ENCODE data around the gene C2CD3. TPM values are rescaled to one million over a fixed set of nuclear protein-coding genes. Genes with fewer than 3 reads are reported as not detected.

Gene C2CD3
- total and polyA plus RNA-seq, 2 experiments from 2014 or later, result 7.3 to 9.2 TPM

- DNase-seq, result no peak
- Histone ChIP-seq H3K27ac (peak overlapping the region; percentile 88), H3K36me3 (ENCODE audit: low read depth) (peaks cover 17% of the 10 kb centered on the region), H2AFZ (peak overlapping the region; percentile 96), H3K4me3 (peak overlapping the region; percentile 95), H3K4me2 (ENCODE audit: unreplicated experiment) (peak overlapping the region; percentile 94), H3K27me3 (replicated peaks; ENCODE audit: insufficient read depth) (no peaks in the 10 kb centered on the region), H3K9ac (peak overlapping the region; percentile 94), H3F3A (ENCODE audit: insufficient read depth) (peaks cover 10% of the 10 kb centered on the region; the same call in 1 of the 2 replicates), H4K20me1 (ENCODE audit: insufficient read depth) (no peaks in the 10 kb centered on the region), H3K4me1 (ENCODE audit: insufficient read depth) (peaks cover 37% of the 10 kb centered on the region), H3K9me3 (ENCODE audit: low read depth) (no peaks in the 10 kb centered on the region), H3K9me2 (ENCODE audit: insufficient read depth) (no peaks in the 10 kb centered on the region), H3K79me2 (ENCODE audit: insufficient read depth) (peaks cover 86% of the 10 kb centered on the region)
- WGBS, 2 experiments (ENCODE audit: low coverage in 1 of 2, low lambda C conversion rate in 2 of 2, missing lambda C conversion rate in 2 of 2), result 0 to 1% methylated on average over 5 of the region's 5 CpGs
- in situ Hi-C loops (cut with MboI), result no loop called here
- TF ChIP-seq EZH2phosphoT487 (IDR thresholded peaks at IDR 0.05; ENCODE audit: insufficient read depth, low read depth) (no peak), EZH2 (IDR thresholded peaks at IDR 0.05; ENCODE audit: insufficient read depth, poor library complexity, severe bottlenecking) (no peak)
Observed at GRCh38 chr11:74171630-74171968, 797 bp upstream of the C2CD3 start.

- Histone ChIP-seq H3K36me3 (ENCODE audit: low read depth) (peaks cover 21% of the 10 kb centered on the region), H3K79me2 (ENCODE audit: insufficient read depth) (peaks cover 69% of the 10 kb centered on the region), H3F3A (ENCODE audit: insufficient read depth) (peaks cover 10% of the 10 kb centered on the region; the same call in 1 of the 2 replicates), H2AFZ (peak overlapping the region; percentile 95), H3K4me2 (ENCODE audit: unreplicated experiment) (peak overlapping the region; percentile 68), H3K27me3 (replicated peaks; ENCODE audit: insufficient read depth) (no peaks in the 10 kb centered on the region), H4K20me1 (ENCODE audit: insufficient read depth) (no peaks in the 10 kb centered on the region), H3K4me3 (peak overlapping the region; percentile 95), H3K4me1 (ENCODE audit: insufficient read depth) (peaks cover 37% of the 10 kb centered on the region), H3K27ac (peak overlapping the region; percentile 88), H3K9me2 (ENCODE audit: insufficient read depth) (no peaks in the 10 kb centered on the region), H3K9me3 (ENCODE audit: low read depth) (no peaks in the 10 kb centered on the region), H3K9ac (peak overlapping the region; percentile 81)
- 7 to 8% methylated on average over 9 of the region's 9 CpGs for WGBS, 2 experiments (ENCODE audit: low coverage in 1 of 2, low lambda C conversion rate in 2 of 2, missing lambda C conversion rate in 2 of 2)
- peak; percentile 12 for DNase-seq
- in situ Hi-C loops (cut with MboI), result no loop called here
- TF ChIP-seq EZH2phosphoT487 (IDR thresholded peaks at IDR 0.05; ENCODE audit: insufficient read depth, low read depth) (no peak), EZH2 (IDR thresholded peaks at IDR 0.05; ENCODE audit: insufficient read depth, poor library complexity, severe bottlenecking) (no peak)
Observed at GRCh38 chr11:74169738-74170458, 904 bp downstream of the C2CD3 start.

GRCh38 chr11:74168838-74169237 lies 2.0 kb downstream of the C2CD3 start:
- H3K9ac ChIP-seq, result peak overlapping the region; percentile 81
- H3K4me1 ChIP-seq (ENCODE audit: insufficient read depth), result peaks cover 29% of the 10 kb centered on the region
- no peak overlapping the region for H2AFZ ChIP-seq
- H3K27me3 ChIP-seq (replicated peaks; ENCODE audit: insufficient read depth), result no peaks in the 10 kb centered on the region
- no peaks in the 10 kb centered on the region for H3K9me3 ChIP-seq (ENCODE audit: low read depth)
- peaks cover 10% of the 10 kb centered on the region; the same call in 1 of the 2 replicates for H3F3A ChIP-seq (ENCODE audit: insufficient read depth)
- no peak overlapping the region for H3K27ac ChIP-seq
- peak overlapping the region; percentile 95 for H3K4me3 ChIP-seq
- WGBS, 2 experiments (ENCODE audit: low coverage in 1 of 2, low lambda C conversion rate in 2 of 2, missing lambda C conversion rate in 2 of 2), result 37 to 39% methylated on average over 3 of the region's 3 CpGs
- TF ChIP-seq EZH2phosphoT487 (IDR thresholded peaks at IDR 0.05; ENCODE audit: insufficient read depth, low read depth), result no peak
- no peak for TF ChIP-seq EZH2 (IDR thresholded peaks at IDR 0.05; ENCODE audit: insufficient read depth, poor library complexity, severe bottlenecking)
- peaks cover 58% of the 10 kb centered on the region for H3K79me2 ChIP-seq (ENCODE audit: insufficient read depth)
- no peak for DNase-seq
- peak overlapping the region; percentile 68 for H3K4me2 ChIP-seq (ENCODE audit: unreplicated experiment)
- no peaks in the 10 kb centered on the region for H3K9me2 ChIP-seq (ENCODE audit: insufficient read depth)
- H4K20me1 ChIP-seq (ENCODE audit: insufficient read depth), result no peaks in the 10 kb centered on the region
- peaks cover 21% of the 10 kb centered on the region for H3K36me3 ChIP-seq (ENCODE audit: low read depth)
- in situ Hi-C loops (cut with MboI), result no loop called here

- in situ Hi-C loops (cut with MboI), result no loop called here
- Histone ChIP-seq H3K9me2 (ENCODE audit: insufficient read depth) (no peaks in the 10 kb centered on the region), H3K4me3 (no peak overlapping the region), H3K36me3 (ENCODE audit: low read depth) (peaks cover 15% of the 10 kb centered on the region), H3K27ac (no peak overlapping the region), H3K4me2 (ENCODE audit: unreplicated experiment) (no peak overlapping the region), H2AFZ (no peak overlapping the region), H3K9me3 (ENCODE audit: low read depth) (no peaks in the 10 kb centered on the region), H3K4me1 (ENCODE audit: insufficient read depth) (no peaks in the 10 kb centered on the region), H4K20me1 (ENCODE audit: insufficient read depth) (no peaks in the 10 kb centered on the region), H3K27me3 (replicated peaks; ENCODE audit: insufficient read depth) (no peaks in the 10 kb centered on the region), H3K79me2 (ENCODE audit: insufficient read depth) (peaks cover 39% of the 10 kb centered on the region), H3K9ac (no peak overlapping the region), H3F3A (ENCODE audit: insufficient read depth) (no peaks in the 10 kb centered on the region)
- DNase-seq, result no peak
- 93 to 96% methylated on average over 2 of the region's 2 CpGs for WGBS, 2 experiments (ENCODE audit: low coverage in 1 of 2, low lambda C conversion rate in 2 of 2, missing lambda C conversion rate in 2 of 2)
- no peak for TF ChIP-seq EZH2 (IDR thresholded peaks at IDR 0.05; ENCODE audit: insufficient read depth, poor library complexity, severe bottlenecking)
- no peak for TF ChIP-seq EZH2phosphoT487 (IDR thresholded peaks at IDR 0.05; ENCODE audit: insufficient read depth, low read depth)
Observed at GRCh38 chr11:74162681-74163467, 7.9 kb downstream of the C2CD3 start.
